DOHH2 (cell line): Measurements from ENCODE around the gene SSPN.

ENCODE experiments used
- CTCF ChIP-seq: fragments of 200-600 bp; sonication (generic); IDR thresholded peaks from one replicate; pipeline ENCODE4 v1.5.1; 2014; ENCODE audit warnings: antibody characterized with exemption, mild to moderate bottlenecking, low read depth, low read length; ENCODE audit not compliant: poor library complexity, severe bottlenecking
- EZH2phosphoT487 ChIP-seq: fragments of 200-600 bp; sonication (generic); IDR thresholded peaks from 2 replicates; pipeline ENCODE4 v1.6.1; 2017; ENCODE audit warnings: borderline replicate concordance, mild to moderate bottlenecking, antibody characterized with exemption, low read length, moderate library complexity, mixed read lengths

GRCh38 chr12:26245175-26245942 is 50.0 kb downstream of the SSPN start:
- TF ChIP-seq CTCF (no peak), EZH2phosphoT487 (no peak)
